HG02571 (cell line): ENCODE results near the gene MRPL19.

Experiments used
- ATAC-seq: cut with Tn5 transposase; IDR thresholded peaks from one replicate; pipeline ENCODE4 v1.9.1; 2021; ENCODE audit warnings: mild to moderate bottlenecking, moderate library complexity; ENCODE audit not compliant: unreplicated experiment

The MRPL19 gene

GRCh38 chr2:75614162-75614651, 32.4 kb upstream of the MRPL19 start:
- ATAC-seq, result no peak

- no peak for ATAC-seq
Observed at GRCh38 chr2:75616406-75616805, 30.2 kb upstream of the MRPL19 start.

GRCh38 chr2:75616933-75617332, 29.6 kb upstream of the MRPL19 start:
- no peak for ATAC-seq

DNA sequence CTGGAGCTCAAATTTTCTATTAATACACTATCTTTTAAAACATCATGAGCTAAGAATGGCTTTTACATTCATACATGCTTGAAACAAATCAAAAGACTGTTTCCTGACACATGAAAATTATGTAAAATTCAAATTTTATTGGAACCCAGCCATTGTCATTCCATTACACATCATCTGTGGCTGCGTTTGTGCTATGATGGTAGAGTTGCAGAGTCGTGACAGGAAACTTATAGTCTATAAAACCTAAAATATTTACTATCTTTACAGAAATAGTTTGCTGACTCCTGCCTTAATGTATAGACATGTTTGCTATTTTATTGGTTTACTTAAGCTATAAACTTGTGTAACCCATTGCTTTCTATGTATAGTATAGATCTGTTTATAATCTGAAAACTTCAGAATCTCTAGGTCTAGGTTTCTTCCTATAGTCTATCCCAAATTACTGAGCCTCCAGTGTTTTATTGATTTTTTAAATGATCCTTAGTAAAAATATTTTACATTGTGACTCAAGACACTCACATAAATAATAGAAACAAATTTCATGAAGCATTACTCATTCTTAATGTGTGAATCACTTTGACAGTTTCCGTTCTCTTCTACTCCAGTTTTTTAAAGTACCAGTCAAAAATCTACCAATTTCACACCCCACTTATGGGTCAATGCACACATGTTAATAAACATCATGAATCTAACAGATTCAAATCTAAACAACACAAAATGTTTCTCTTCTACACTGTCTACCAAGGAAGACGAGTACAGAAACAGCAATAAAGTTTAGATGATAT, 26.4 kb upstream of the MRPL19 start:
- no peak for ATAC-seq

DNA sequence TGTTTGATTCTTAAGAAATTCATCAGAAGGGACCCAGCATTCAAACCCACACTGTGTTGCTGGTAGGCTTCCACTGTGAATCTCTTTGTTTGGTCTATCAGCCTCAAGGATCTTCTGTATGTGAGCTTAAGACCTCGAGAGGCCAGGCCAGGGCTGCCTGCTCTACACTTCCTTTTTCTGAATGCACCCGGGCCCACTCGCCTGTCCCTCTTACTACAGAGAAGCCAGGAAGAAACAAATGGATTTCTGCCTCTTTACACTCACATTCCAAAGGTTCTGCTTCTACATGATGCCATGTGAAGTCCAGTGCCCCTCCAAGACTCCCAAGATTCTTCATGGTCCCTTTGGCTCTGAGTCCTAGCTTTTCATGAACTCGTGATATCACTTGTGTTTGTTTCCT, 25.4 kb upstream of the MRPL19 start:
- no peak for ATAC-seq

- ATAC-seq, result no peak
Observed at GRCh38 chr2:75622500-75622899, 24.1 kb upstream of the MRPL19 start.

- no peak for ATAC-seq
Observed at GRCh38 chr2:75622929-75623328, 23.7 kb upstream of the MRPL19 start.

- peak; percentile 68 for ATAC-seq
Observed at GRCh38 chr2:75627902-75628504, 18.6 kb upstream of the MRPL19 start.

GRCh38 chr2:75632091-75632701, 14.4 kb upstream of the MRPL19 start:
- no peak for ATAC-seq

DNA sequence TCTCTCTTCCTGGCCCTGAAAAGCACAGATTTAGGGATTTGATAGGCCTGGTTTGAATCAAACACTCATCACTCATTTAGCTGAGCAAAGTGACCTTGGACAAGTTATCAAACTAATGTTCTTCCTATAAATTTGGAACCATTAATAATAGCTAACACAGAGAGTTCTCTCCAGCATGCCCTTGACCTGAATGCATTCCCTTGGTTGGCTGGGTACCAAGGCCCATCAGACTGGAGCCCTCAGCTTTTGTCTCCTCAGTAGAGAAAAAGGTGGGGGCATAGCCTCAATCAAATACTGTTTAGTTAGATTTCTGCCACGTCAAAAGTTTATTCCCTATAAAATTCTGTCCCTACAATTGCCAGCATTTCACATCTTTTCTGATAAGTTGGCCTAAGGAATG, 13.8 kb upstream of the MRPL19 start:
- ATAC-seq, result no peak

- ATAC-seq, result no peak
Observed at GRCh38 chr2:75633620-75634019, 13.0 kb upstream of the MRPL19 start.

GRCh38 chr2:75634945-75635344, 11.6 kb upstream of the MRPL19 start:
- no peak for ATAC-seq

GRCh38 chr2:75637568-75637967, 9.0 kb upstream of the MRPL19 start:
- ATAC-seq, result no peak

DNA sequence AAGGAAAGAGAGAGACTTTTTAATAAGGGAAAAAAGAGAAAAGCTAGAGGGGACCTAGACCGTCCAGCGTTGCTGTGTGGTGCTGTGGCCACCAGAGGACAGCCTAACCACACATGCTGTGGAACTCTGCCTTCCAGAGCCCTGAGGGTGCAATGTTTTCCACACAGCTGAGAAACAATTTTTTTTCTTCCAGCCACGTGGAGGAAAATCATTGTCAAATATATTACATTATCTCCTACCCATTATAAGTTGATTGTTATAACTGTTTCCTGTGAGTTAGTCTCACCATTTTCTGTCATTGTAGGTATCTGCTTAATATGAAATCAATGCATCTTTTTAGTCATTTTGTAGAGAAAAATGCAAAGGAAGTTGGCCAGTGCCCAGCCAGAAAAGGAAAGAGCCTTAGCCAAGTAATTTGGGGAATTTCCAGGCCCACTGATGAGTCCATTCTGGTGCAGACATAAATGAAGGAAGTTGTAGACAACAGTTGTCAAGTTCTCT, 5.9 kb upstream of the MRPL19 start:
- peak; percentile 91 for ATAC-seq

- ATAC-seq, result no peak
Observed at GRCh38 chr2:75641587-75641986, 5.0 kb upstream of the MRPL19 start.

GRCh38 chr2:75643980-75644379, 2.6 kb upstream of the MRPL19 start:
- no peak for ATAC-seq

DNA sequence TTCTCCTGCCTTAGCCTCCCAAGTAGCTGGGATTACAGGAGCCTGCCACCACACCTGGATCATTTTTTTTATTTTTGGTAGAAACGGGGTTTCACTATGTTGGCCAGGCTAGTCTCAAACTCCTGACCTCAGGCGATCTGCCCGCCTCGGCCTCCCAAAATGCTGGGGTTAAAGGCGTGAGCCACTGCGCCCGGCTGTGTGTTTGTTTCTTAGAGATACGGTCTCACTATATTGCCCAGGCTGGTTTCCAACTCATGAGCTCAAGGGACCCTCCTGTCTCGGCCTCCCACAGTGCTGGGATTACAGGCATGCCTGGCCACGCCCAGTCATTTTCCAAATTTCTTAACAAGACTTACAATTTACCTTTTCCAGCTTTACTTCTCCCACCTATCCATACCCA, 940 bp upstream of the MRPL19 start:
- ATAC-seq, result no peak

DNA sequence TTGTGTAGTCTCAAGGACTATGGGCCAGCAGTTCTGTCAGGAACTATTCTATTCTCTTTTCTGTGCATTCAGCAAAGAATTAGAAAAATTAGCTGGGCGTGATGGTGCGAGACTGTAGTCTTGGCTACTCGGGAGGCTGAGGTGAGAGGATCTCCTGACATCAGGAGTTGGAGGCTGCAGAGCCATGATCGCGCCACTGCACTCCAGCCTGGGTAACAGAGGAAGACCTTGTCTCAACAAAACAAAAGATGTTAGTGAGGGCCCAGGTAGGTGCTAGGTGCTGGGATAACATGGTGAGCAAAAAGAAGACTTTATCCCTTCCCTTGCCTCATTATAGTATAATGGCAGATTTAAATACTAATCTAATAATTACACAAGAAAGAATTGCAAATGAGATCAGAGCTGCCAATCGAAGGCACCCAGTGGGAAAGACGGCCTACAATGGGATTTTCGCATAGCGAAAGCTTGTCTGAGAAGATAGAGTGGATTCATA, 447 bp upstream of the MRPL19 start:
- no peak for ATAC-seq

GRCh38 chr2:75647771-75648170, 1.2 kb downstream of the MRPL19 start:
- no peak for ATAC-seq

- ATAC-seq, result no peak
Observed at GRCh38 chr2:75654012-75654411, 7.4 kb downstream of the MRPL19 start.

GRCh38 chr2:75655861-75656260, 9.3 kb downstream of the MRPL19 start:
- no peak for ATAC-seq

GRCh38 chr2:75656563-75656962, 10.0 kb downstream of the MRPL19 start:
- no peak for ATAC-seq
